ENCODE results near the gene EGFLAM. TPM values are rescaled to one million over a fixed set of nuclear protein-coding genes. Genes with fewer than 3 reads are reported as not detected.
A peak's percentile ranks its signal among the peaks of the same experiment; 100 is the strongest.

The EGFLAM gene
- total RNA-seq, 1 donor from 2014 or later, result 0.12 TPM

GRCh38 chr5:38319491-38319890 is 61.1 kb downstream of the EGFLAM start:
- no peaks in the 10 kb centered on the region for H3K27me3 Mint-ChIP-seq (ENCODE audit: low read depth)
- H3K4me1 Mint-ChIP-seq (ENCODE audit: low read depth), result peaks cover 16% of the 10 kb centered on the region
- no peak overlapping the region for H3K27ac Mint-ChIP-seq (ENCODE audit: unreplicated experiment)
- H3K36me3 Mint-ChIP-seq (ENCODE audit: low read depth), result no peaks in the 10 kb centered on the region
- H3K4me3 Mint-ChIP-seq (ENCODE audit: unreplicated experiment), result no peak overlapping the region
- TF ChIP-seq CTCF (IDR thresholded peaks at IDR 0.05), result no peak
- DNase-seq (ENCODE audit: low spot score), result no peak
- H3K9me3 Mint-ChIP-seq (ENCODE audit: low read depth), result no peaks in the 10 kb centered on the region

- H3K9me3 Mint-ChIP-seq (ENCODE audit: low read depth), result no peaks in the 10 kb centered on the region
- no peak for TF ChIP-seq CTCF (IDR thresholded peaks at IDR 0.05)
- DNase-seq (ENCODE audit: low spot score), result no peak
- H3K4me3 Mint-ChIP-seq (ENCODE audit: unreplicated experiment), result no peak overlapping the region
- peaks cover 11% of the 10 kb centered on the region for H3K4me1 Mint-ChIP-seq (ENCODE audit: low read depth)
- no peaks in the 10 kb centered on the region for H3K27me3 Mint-ChIP-seq (ENCODE audit: low read depth)
- no peaks in the 10 kb centered on the region for H3K36me3 Mint-ChIP-seq (ENCODE audit: low read depth)
- H3K27ac Mint-ChIP-seq (ENCODE audit: unreplicated experiment), result no peak overlapping the region
Observed at GRCh38 chr5:38321978-38322377, 63.6 kb downstream of the EGFLAM start.

- TF ChIP-seq CTCF (IDR thresholded peaks at IDR 0.05), result no peak
- DNase-seq (ENCODE audit: low spot score), result no peak
- no peaks in the 10 kb centered on the region for H3K9me3 Mint-ChIP-seq (ENCODE audit: low read depth)
- H3K27ac Mint-ChIP-seq (ENCODE audit: unreplicated experiment), result peak overlapping the region; percentile 85
- H3K4me3 Mint-ChIP-seq (ENCODE audit: unreplicated experiment), result no peak overlapping the region
- H3K4me1 Mint-ChIP-seq (ENCODE audit: low read depth), result peaks cover 9% of the 10 kb centered on the region
- H3K27me3 Mint-ChIP-seq (ENCODE audit: low read depth), result no peaks in the 10 kb centered on the region
- H3K36me3 Mint-ChIP-seq (ENCODE audit: low read depth), result no peaks in the 10 kb centered on the region
Observed at GRCh38 chr5:38323645-38324295, 65.4 kb downstream of the EGFLAM start.

GRCh38 chr5:38329132-38329715 is 70.9 kb downstream of the EGFLAM start:
- DNase-seq (ENCODE audit: low spot score), result no peak
- Mint-ChIP-seq H3K9me3 (ENCODE audit: low read depth) (no peaks in the 10 kb centered on the region), H3K4me3 (ENCODE audit: unreplicated experiment) (no peak overlapping the region), H3K4me1 (ENCODE audit: low read depth) (peaks cover 14% of the 10 kb centered on the region), H3K27me3 (ENCODE audit: low read depth) (no peaks in the 10 kb centered on the region), H3K36me3 (ENCODE audit: low read depth) (no peaks in the 10 kb centered on the region), H3K27ac (ENCODE audit: unreplicated experiment) (no peak overlapping the region)
- TF ChIP-seq CTCF (IDR thresholded peaks at IDR 0.05), result no peak

GRCh38 chr5:38330207-38330606 is 71.8 kb downstream of the EGFLAM start:
- Mint-ChIP-seq H3K9me3 (ENCODE audit: low read depth) (no peaks in the 10 kb centered on the region), H3K27ac (ENCODE audit: unreplicated experiment) (no peak overlapping the region), H3K4me3 (ENCODE audit: unreplicated experiment) (no peak overlapping the region), H3K4me1 (ENCODE audit: low read depth) (peaks cover 11% of the 10 kb centered on the region), H3K36me3 (ENCODE audit: low read depth) (no peaks in the 10 kb centered on the region), H3K27me3 (ENCODE audit: low read depth) (no peaks in the 10 kb centered on the region)
- no peak for TF ChIP-seq CTCF (IDR thresholded peaks at IDR 0.05)
- DNase-seq (ENCODE audit: low spot score), result no peak
